Measurements from ENCODE around the gene PAM.

- TF ChIP-seq EP300 (IDR thresholded peaks at IDR 0.05) (no peak), POLR2A (IDR thresholded peaks at IDR 0.05) (no peak)
These were observed 155.4 kb downstream of the PAM start for GRCh38 chr5:102910240-102911226.
